Forelimb muscle (tissue), 1 donor: Measurements from ENCODE around the gene ELL. TPM values are rescaled to one million over a fixed set of nuclear protein-coding genes. Genes with fewer than 3 reads are reported as not detected.

ENCODE experiments used
- DNase-seq: peaks from one replicate; pipeline ENCODE4 v3.0.0-alpha.2; 2013; ENCODE audit warnings: low read depth
- polyA plus RNA-seq: library from polyadenylated mRNA; unstranded; fragments of 120-200 nt; gene quantifications from one replicate; pipeline ENCODE4 v1.2.1, GENCODE V29; 2013; ENCODE audit not compliant: insufficient read length

ELL gene
- polyA plus RNA-seq, 1 donor = 16.8 TPM

DNA sequence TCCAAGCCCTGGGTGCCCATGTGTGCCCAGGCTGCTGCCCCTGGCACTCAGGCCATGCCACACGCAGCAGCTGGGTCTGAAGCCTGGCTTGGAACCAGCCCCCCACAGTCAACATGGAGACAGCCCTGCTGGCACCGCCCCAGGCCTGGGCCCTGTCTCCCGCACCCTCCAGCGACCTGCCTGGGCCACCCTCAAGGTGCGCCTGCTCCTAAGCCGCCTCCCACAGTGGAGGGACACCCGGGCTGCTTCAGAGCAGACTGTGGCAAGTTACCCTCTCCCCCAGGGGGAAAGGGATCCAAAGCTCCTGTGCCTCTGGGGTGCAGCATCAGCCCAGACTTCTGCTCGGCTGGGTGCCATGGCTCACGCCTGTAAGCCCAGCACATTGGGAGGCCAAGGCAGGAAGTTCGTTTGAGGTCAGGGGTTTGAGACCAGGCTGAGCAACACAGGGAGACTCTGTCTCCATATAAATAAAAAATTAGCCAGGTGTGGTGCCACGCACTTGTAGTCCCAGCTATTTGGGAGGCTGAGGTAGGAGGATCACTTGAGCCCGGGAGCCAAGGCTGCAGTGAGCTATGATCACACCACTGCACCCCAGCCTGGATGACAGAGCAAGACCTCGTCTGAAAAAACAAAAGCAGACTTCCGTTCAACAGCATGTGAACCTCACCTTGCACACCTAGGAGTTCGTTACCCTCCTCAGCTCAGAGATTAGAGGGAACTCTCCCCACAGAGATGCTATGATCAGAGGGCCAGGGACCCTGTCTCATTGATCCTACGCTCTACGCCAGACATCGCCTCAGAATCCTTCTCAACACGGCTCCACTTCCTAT lies 15.6 kb downstream of the ELL start:
- no peak for DNase-seq

DNA sequence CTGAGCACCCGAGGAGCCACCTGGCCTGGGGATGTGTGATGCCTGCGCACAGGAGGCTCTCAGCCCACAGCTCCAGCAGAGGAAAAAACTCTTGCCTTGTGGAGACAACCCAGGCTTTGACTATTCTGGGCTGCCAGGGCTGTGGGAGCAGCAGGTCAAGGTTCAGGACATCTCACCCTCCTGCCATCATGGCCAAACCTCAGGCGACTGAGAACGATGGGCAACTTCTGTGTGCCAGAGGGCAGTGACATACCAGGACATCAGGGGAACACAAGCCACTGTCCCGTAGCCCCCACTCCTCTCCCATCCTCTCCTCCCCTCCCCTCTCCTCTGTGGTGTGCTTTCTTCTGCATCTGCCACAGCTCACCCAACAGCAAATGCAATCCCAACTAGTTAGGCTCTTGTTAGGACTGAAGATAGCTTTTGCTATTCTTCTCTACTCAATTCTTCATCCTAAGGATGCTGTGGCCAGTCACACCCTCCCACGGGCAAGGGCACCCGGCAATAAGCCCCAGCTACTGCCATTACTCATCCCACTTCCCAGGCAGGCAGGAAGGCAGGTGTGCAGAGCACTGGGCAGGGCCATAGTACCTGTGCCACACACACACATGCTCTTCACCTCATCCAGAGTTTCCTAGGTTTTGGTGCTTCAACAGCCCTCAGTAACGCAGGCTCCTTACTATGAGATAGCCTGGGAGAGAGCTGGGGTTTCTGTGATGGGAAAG lies 16.8 kb downstream of the ELL start:
- DNase-seq = no peak

DNA sequence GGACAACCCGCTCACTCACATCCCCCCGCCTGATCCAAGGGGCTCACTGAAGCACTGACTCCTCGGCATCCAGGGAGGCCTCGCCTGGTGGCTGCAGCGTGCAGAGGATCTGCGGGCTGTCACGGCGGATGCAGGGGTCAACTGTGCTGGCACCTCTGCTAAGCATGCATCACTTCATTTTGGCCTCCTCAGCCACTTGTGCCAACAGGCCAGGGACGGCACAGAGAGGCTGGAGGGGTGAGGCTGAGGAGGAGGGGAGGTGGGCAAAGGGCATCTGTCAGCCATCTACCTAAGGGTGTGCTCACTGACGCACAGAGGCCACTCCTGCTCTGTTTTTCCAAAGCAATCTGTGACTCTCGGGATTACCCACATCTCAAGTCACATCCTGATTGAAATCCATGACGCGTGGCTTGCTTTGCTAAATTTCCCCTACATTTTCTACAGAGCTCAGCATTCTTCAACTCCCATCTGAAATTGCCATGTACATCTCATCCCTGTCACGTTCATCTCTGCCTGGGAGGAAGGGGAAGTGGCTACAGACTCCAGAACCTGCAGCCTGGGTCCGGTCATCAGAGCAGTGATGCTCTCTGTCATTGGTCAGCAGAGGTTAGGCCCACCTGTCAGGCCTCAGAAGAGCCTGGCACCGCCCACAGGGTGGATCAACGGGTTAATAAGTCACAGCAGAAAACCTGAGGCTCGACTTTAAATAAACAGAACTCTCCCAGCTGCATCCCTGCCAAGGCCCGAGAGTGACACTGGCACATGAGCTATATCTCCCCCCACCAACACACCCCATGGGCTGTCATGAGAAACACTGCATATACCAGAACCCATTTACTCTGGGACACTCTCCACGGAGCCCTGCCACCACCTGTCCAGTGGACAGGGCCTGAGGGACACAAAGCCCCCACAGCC lies 17.6 kb downstream of the ELL start:
- DNase-seq = no peak

DNA sequence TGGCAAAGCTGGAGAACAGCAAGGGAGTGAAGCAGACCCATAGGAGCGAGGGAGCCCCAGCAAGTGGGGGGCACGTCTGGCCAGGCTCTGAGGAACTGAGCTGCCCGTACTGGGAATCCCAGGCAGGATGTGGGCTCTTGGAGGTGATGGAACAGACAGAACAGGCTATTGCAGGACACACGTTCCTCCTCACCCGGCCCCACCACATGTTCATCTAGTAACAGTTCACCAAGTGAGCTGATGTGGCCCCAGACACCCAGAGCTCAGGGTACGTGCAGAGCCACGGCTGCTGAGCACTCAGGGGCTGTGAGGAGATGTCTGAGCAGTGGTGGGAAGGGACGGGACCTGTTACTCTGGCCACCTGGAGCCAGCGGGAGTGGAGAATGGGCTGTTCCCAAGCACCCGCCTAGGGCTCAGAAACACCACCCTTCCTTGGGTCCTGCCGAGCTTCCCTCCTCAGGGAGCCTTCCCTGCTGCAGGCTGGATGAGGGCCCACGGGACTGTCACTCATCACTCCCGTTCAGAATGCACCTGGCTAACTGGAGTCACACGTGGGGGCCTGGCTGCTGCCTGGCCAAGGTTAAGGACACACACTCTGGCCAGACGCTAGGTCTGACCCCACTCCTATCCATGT lies 18.4 kb downstream of the ELL start:
- DNase-seq = no peak

DNA sequence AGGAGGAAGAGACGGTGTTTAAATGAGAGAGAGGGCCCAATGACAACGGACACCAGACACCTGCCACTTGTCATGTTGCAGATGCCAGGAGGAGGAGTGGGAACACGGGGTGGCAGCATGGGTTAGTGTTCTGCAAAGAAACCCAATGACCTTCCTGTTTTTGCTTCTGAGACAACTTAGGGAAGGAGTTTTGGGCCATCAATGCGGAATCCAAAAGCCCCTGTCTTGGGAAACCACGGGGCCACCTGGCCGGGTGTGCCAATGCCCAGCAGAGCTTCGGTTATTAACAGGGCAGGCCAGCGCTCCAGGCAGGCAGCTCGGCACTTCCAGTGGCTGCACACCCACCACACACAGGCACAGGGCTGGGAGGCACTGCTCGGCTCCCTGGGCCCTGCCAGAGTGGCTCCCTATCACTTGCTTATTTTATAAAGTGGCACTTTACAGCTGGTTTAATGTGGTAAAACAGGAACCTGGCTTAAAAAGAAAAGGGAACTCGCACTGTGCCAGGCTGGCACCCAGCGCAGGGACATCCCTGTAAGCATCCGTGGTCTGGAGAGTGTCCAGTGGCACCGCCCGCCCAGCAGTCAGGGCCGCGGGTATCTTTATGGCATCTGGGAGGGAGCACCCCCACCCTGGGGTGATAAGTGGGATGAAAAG lies 19.1 kb downstream of the ELL start:
- DNase-seq = no peak

DNA sequence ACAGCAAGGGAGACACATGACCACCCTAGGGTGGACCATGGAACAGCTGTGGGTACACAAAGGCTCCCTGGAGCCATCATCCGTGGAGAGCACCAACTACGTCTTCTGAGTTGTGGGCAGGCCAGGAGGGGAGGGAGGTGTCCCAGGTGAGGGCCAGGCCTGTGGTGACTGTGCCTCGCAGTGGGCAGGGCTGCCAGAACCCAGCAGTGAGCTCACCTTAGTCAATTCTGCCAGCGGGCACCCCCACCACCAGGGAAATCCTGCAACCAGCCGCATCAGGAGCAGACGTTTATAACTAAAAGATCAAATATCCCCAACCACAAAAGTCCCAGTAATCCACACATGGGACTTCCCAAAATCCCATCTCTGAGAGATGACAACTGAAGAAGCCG lies 19.6 kb downstream of the ELL start:
- DNase-seq = no peak

DNA sequence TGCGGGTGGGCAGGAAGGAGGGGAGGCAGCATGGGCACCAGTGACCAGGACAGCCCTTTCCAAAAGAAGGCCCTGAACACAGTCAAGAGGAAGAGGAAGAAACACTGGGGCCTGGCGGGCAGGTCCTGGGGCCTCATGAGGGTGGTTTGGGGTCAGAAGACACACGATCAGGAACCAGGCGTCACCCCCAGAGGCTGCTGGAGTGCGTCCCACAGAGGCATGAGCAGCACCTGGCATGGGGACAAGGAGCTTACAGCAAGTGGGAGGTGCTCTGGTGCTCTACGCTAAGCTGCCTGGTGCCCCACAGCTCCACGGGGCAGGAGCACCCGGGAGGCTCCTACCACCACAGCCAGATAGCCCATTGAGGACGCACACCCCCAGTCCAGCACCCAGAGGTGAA lies 20.0 kb downstream of the ELL start:
- no peak for DNase-seq

DNA sequence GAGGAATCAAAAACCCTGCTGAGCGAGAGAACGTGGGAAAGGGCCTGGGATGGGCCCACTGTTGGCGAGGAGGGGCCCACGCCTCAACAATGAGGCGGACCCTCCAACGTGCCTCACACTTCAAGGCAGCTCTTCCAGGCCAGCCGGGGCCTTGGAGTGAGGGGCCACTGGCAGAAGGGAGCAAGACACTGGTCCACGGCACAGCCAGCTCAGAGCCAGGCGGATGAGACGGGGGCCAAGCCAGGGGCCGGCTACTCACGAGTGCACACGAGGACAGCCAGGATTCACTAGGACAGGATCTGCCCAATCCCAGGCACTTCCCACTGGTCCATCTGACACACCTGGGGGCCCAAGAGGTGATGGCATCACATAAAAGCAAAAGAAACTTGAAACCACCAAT lies 20.5 kb downstream of the ELL start:
- DNase-seq = no peak

DNA sequence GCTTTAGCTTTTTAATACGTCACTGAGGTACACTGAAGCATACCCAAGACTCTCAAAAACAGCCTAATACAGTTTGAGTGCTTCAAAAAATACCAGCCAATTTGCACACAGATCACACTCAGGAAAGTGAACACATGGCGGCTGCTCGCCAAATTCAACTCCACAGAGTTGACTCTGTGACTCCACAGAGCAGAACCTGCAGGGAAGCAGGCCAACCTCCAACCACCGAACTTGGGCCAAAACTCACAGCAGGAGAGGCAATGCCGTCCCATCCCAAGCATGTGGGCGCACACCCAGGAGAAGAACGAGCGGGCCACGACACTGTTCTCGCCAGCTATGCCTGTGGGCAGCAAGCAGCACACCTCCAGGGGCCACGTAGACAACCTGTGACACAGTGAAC lies 21.1 kb downstream of the ELL start:
- DNase-seq = no peak

DNA sequence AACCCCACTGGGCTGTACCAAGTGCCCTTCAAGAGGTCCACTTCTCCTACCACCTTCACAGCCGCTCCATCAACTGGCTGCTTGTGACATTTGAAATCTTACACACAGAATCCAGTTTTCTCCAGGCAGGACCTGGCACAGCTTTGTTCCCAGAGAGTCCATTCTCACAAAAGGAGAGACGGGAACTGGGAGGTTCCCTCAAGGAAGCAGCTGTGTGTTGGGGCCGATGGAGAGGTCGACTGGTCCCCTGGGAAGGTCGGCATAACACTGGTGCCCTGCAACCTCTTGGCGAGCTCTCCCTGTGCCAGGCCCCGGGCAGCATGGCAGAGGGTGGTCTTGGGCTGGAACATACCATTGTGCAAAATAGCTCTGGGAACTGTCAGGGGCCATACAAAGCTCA lies 21.5 kb downstream of the ELL start:
- DNase-seq = no peak

DNA sequence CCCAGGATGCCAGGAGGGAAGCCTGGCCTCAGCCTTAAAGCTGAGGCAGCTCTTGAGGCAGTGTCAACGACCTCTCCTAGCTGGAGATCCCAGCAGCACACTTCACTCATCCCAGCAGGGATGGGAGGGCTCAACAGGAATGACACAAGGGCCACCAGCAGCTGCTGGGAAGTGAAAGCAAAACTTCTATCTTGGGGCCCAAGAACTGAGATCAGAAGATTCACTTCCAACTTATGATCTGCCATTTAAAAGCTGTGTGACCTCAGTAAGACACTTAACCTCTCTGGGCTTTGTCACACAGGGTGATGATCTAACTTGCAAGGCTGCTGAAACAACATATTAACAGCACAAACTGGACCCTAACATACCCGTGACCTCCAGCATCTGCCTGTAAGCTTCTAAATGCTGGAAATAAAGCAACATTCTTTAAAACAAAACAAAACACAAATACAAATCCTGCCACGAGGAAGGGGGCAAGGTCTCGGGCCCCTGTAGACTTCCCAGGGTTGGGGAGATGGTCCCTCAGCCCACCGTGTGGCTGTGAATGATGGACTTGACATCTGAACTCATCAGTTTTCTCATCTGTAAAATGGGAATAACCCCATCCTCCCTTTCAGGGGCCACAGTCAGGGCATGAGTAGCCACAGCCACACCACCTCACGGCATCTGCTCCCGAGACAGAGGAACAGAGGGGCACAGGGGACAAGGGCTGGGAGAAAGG lies 22.7 kb downstream of the ELL start:
- DNase-seq = no peak

DNA sequence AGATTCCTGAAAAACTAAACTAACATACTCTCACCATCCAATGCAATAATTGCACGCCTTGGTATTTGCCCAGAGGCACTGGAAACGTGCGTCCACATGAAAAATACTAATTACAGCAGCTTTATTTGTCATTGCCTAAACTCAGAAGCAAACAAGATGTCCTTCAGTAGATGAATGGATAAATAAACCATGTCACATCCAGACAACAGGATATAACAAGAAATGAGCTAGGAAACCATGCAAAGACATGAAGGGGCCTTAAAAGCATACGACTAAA lies 25.0 kb downstream of the ELL start:
- DNase-seq = no peak

DNA sequence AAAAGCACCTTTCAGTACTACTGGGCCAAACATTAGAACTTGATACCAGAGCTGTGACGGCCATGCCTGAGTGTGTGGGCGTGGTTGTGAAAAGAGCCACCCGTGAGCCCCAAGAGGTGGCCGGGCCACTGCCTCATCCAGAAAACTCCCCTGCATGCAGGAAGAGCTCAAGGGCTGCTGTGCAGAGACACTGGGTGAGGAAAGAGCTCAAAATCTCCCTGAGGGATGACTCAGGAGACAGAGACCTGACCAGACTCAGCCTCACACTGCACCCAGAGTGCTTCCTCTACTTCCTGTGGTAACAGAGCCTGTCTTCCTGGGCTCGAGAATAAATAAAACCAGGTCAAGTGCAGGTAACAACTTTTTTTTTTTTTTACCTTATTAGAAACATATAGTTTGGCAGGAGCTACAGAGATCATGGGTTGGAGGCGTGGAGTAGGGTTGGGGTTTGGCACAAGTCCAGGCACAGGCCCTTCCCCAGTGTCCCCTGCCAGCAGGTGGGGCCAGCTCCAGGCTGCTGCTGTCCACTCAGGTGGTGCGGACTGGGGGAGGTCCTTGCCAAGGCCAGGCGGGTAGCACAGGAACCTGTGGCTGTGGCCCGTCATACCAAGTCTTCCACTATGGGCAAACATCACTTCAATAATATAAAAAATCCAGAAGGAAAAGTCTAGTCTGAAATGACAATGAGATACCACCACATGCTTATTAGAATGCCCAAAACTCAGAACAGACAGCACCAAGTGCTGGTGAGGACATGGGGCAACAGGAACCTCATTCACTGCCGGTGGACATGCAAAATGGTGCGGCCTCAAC lies 25.5 kb downstream of the ELL start:
- no peak for DNase-seq

DNA sequence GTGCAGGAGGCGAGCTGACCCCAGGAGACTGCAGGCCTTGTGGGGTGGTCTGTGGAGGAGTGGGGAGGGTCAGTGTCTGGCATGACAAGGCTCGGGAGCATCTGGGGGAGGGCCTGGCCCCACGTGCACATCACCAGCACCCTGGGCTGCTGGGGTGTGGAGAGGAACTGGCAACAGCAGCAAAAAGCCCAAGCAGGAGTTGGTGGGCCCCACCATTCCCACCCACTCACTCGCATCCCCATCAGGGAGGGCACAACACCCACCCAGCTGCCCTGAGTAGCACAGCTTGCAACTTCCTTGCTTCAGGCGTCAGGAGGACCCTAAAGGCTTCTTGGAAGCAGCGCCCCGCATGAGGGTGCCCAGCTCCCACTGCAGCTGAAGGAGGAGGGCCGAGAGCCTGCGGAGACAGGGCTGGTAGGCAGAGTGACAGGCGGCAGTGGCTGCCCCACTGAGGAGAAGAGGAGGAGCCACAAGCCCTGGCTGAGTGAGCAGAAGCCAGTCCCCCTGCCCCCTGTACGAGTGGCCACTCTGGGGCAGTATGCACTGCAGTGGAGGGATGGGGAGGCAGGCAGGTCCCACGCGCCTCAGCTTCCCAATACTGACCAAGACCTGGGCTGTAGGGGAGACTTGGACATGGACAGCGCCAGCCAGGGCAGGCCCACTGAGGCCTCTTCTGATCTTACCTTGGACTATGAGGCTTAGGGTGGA lies 26.5 kb downstream of the ELL start:
- no peak for DNase-seq

DNA sequence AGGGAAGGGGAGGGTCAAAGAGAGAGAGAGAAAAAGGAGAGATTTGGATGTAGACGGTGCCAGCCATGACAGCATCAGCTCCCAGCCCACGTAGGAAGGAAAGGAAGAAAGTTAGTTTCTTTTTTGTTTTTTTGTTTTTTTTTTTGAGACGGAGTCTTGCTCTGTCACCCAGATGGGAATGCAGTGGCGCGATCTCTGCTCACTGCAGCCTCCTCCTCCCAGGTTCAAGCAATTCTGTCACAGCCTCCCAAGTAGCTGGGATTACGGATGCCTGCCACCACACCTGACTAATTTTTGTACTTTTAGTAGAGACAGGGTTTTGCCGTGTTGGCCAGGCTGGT lies 27.6 kb downstream of the ELL start:
- no peak for DNase-seq

DNA sequence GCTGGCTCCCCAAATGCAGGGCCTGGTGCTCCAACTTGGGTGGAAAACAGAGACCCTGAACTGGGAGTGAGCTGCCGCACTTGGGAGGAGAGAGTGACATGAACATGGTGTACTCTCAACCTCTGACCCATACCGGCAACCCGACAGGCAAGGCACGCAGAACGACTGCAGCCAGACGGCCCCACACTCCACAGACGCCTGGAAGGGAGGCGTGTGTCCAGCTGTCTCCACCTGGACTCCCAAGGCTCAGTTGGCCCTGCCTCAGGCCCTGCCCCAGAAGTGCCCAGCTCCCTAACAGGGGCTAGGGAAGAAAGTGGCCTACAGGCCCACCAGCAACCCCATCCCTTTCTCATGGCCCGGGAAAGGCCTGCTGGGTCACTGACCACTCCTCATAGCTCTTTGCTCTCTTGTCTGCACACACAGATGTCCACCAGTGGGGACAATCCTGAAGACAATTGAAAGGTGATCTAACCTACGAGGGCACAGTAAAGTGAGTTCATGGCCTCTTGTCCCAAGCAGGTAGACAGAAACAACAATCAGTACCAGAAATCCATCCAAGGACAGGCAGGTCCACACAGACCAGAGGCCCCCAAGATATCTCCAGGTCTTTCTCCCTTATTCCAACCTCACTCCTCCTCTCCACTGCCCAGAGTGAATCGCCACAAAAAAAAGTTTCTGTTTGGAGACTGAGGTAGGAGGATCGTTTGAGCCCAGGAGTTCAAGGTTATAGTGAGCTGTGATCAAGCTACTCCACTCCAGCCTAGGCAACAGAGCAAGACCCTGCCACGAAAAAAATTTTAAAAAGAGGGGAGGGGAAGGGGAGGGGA lies 28.2 kb downstream of the ELL start:
- DNase-seq = no peak

DNA sequence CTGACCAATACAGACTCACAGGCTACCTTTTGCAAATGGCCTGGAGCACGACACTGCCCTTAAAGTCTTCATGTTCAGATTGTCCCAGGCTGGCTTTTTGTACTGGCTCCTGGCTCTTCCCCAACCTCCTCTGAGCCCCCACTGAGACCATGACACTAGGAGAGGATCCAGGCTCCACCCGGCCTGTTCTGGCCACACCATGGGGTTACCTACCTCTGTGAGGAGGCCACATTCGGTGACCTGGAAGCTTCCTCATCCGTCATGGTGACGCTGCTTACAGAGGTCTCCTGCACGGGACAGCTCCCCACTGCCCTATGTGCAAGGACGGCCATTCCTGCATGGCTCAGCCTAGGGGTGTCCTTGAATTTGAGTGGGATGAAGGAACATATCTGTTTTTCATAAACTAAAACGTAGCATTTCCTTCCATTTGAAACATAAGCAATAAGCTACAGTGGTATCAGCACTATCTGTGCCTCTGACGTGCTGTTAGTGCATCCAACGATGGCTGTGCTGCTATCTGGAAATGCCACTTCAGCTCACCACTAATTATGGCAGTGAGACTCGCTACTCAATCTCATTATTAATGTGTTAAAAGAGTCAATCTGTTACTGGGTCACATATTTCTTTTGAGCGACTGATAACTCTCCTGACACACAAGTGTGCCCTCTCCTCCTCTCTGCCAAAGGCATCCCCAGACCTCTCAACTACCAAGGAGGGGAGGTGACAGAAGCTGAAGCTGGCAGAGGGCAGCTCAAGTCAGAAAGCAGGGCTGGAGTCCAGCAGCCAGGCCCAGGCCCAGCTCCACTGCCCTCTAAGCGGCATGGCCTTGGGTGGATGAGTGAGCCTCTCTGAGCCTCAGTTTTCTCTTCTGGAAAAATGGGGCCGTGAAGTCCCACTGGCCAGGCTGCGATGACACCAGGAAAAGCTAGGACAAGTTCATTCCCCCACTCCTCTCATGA lies 29.6 kb downstream of the ELL start:
- no peak for DNase-seq
